NB4 (cell line): ENCODE results near the gene PHF20.

Source experiments
- CTCF ChIP-seq: IDR thresholded peaks from one replicate; pipeline ENCODE4 v1.5.1; 2012; ENCODE audit warnings: low read depth, low read length
- MYC ChIP-seq: IDR thresholded peaks from 2 replicates; pipeline ENCODE4 v1.6.1; 2011; ENCODE audit warnings: low read depth, low read length
- POLR2A ChIP-seq: IDR thresholded peaks from 2 replicates; pipeline ENCODE4 v1.6.1; 2011; ENCODE audit warnings: mild to moderate bottlenecking; ENCODE audit not compliant: insufficient read length; ENCODE audit errors: extremely low read depth
- TF ChIP-seq, protein P1 (sequence below): IDR thresholded peaks from 2 replicates; pipeline ENCODE4 v1.6.1; 2011; ENCODE audit warnings: low read depth, low read length

GRCh38 chr20:35742741-35743523 is 28.9 kb upstream of the PHF20 start:
- TF ChIP-seq CTCF = no peak
- no peak for TF ChIP-seq POLR2A
- TF ChIP-seq, protein P1, sequence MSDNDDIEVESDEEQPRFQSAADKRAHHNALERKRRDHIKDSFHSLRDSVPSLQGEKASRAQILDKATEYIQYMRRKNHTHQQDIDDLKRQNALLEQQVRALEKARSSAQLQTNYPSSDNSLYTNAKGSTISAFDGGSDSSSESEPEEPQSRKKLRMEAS = no peak
- no peak for TF ChIP-seq MYC
